Measurements from ENCODE around the gene ADAMTS1.
"Not testable (repeated sequence)": the region's sequence is repeated elsewhere in the genome, so short reads cannot be mapped to it uniquely, and the experiment has no call there.

Gene ADAMTS1

GRCh38 chr21:26874347-26874746 lies 29.1 kb upstream of the ADAMTS1 start:
- H3K9me3 ChIP-seq (ENCODE audit: control insufficient read depth, insufficient read depth, low read depth, low read length): no peaks in the 10 kb centered on the region; the same call in 1 of the 2 replicates
- ChIA-PET POLR2A (no interaction called here), CTCF (interaction anchor here (0.6 to 0.7 kb wide), 2 partner anchors 10 to 701 kb away, joined by 3 read pairs; no protein-coding TSS in a partner anchor)
- no peaks in the 10 kb centered on the region for H3K36me3 ChIP-seq (ENCODE audit: control insufficient read depth in 2 of 2, insufficient read depth in 1 of 2, low read length in 2 of 2)
- TF ChIP-seq ZNF514 (tag by site-specific recombination; IDR thresholded peaks at IDR 0.05) (no peak), SETDB1 (IDR thresholded peaks at IDR 0.05; ENCODE audit: insufficient read length, low read length) (peak; percentile 63), ZNF214 (tag by site-specific recombination; IDR thresholded peaks at IDR 0.05; ENCODE audit: borderline replicate concordance) (no peak), KLF9 (tag by site-specific recombination; IDR thresholded peaks at IDR 0.05; ENCODE audit: low read depth) (no peak)
- no peak overlapping the region for H3K4me3 ChIP-seq (ENCODE audit: low read depth, low read length)
- H3K27ac ChIP-seq (ENCODE audit: extremely low read depth, low read depth, low read length): no peak overlapping the region
- no peaks in the 10 kb centered on the region for H3K4me1 ChIP-seq (ENCODE audit: control insufficient read depth, insufficient read depth, low read length)

GRCh38 chr21:26865857-26866256 lies 20.6 kb upstream of the ADAMTS1 start:
- Histone ChIP-seq H3K4me3 (ENCODE audit: low read depth, low read length) (no peak overlapping the region), H3K9me3 (ENCODE audit: control insufficient read depth, insufficient read depth, low read depth, low read length) (no peaks in the 10 kb centered on the region), H3K36me3 (ENCODE audit: control insufficient read depth in 2 of 2, insufficient read depth in 1 of 2, low read length in 2 of 2) (no peaks in the 10 kb centered on the region), H3K4me1 (ENCODE audit: control insufficient read depth, insufficient read depth, low read length) (no peaks in the 10 kb centered on the region), H3K27ac (ENCODE audit: extremely low read depth, low read depth, low read length) (no peak overlapping the region)
- TF ChIP-seq ZBTB7A (tag by site-specific recombination; IDR thresholded peaks at IDR 0.05; ENCODE audit: low read depth): no peak
- no peak for TF ChIP-seq ZNF510 (tag by site-specific recombination; IDR thresholded peaks at IDR 0.05; ENCODE audit: insufficient replicate concordance)
- no peak for TF ChIP-seq ZNF157 (tag by site-specific recombination; IDR thresholded peaks at IDR 0.05)
- no peak for TF ChIP-seq ZNF785 (tag by site-specific recombination; IDR thresholded peaks at IDR 0.05)
- no peak for TF ChIP-seq ZNF529 (tag by site-specific recombination; IDR thresholded peaks at IDR 0.05; ENCODE audit: insufficient replicate concordance)
- no peak for TF ChIP-seq FEZF1 (tag by site-specific recombination; IDR thresholded peaks at IDR 0.05)
- TF ChIP-seq ZNF76 (tag by site-specific recombination; IDR thresholded peaks at IDR 0.05; ENCODE audit: borderline replicate concordance, low read depth): no peak
- no peak for TF ChIP-seq ZNF398 (tag by site-specific recombination; IDR thresholded peaks at IDR 0.05)
- no peak for TF ChIP-seq ZNF677 (tag by site-specific recombination; IDR thresholded peaks at IDR 0.05)
- no peak for TF ChIP-seq YY2 (tag by site-specific recombination; IDR thresholded peaks at IDR 0.05)
- no peak for TF ChIP-seq ZNF777 (tag by site-specific recombination; IDR thresholded peaks at IDR 0.05; ENCODE audit: borderline replicate concordance)
- TF ChIP-seq ZNF837 (tag by site-specific recombination; IDR thresholded peaks at IDR 0.05): no peak
- TF ChIP-seq ZNF169 (tag by site-specific recombination; IDR thresholded peaks at IDR 0.05): no peak
- no peak for TF ChIP-seq ZSCAN23 (tag by site-specific recombination; IDR thresholded peaks at IDR 0.05)
- TF ChIP-seq TCF7L2 (IDR thresholded peaks at IDR 0.05; ENCODE audit: borderline replicate concordance, low read depth, low read length): no peak
- TF ChIP-seq ZNF248 (tag by site-specific recombination; IDR thresholded peaks at IDR 0.05): no peak
- no peak for TF ChIP-seq ZNF266 (tag by site-specific recombination; IDR thresholded peaks at IDR 0.05; ENCODE audit: low read depth)
- TF ChIP-seq ZNF704 (tag by site-specific recombination; IDR thresholded peaks at IDR 0.05): no peak
- POLR2A ChIA-PET: no interaction called here
- CTCF ChIA-PET: interaction anchor here (1.7 kb wide), 1 partner anchor 15 kb away, joined by 6 read pairs; no protein-coding TSS in a partner anchor

- POLR2A ChIA-PET; H3K27ac ChIP-seq (ENCODE audit: extremely low read depth, low read depth, low read length); H3K4me3 ChIP-seq (ENCODE audit: low read depth, low read length); H3K4me1 ChIP-seq (ENCODE audit: control insufficient read depth, insufficient read depth, low read length); CTCF ChIA-PET; H3K9me3 ChIP-seq (ENCODE audit: control insufficient read depth, insufficient read depth, low read depth, low read length); H3K36me3 ChIP-seq (ENCODE audit: control insufficient read depth in 2 of 2, insufficient read depth in 1 of 2, low read length in 2 of 2): not testable (repeated sequence)
Measured at GRCh38 chr21:26856871-26857350, 11.7 kb upstream of the ADAMTS1 start.

- H3K4me3 ChIP-seq (ENCODE audit: low read depth, low read length); H3K4me1 ChIP-seq (ENCODE audit: control insufficient read depth, insufficient read depth, low read length); H3K36me3 ChIP-seq (ENCODE audit: control insufficient read depth in 2 of 2, insufficient read depth in 1 of 2, low read length in 2 of 2); POLR2A ChIA-PET; H3K9me3 ChIP-seq (ENCODE audit: control insufficient read depth, insufficient read depth, low read depth, low read length); H3K27ac ChIP-seq (ENCODE audit: extremely low read depth, low read depth, low read length): not testable (repeated sequence)
- CTCF ChIA-PET: interaction anchor here (1.4 kb wide), 1 partner anchor 710 kb away, joined by 4 read pairs; no protein-coding TSS in a partner anchor
Measured at GRCh38 chr21:26854695-26855094, 9.5 kb upstream of the ADAMTS1 start.

All from HEK293 (cell line).